GM23248 (cell line): Measurements from ENCODE around the gene WIPF2. TPM values are rescaled to one million over a fixed set of nuclear protein-coding genes. Genes with fewer than 3 reads are reported as not detected.

Source experiments
- DNase-seq: peaks from one replicate; pipeline ENCODE4 v3.0.0-alpha.2; 2015
- H2AFZ ChIP-seq: fragments of 200-600 bp; sonication (generic); 2 replicates; pipeline ENCODE4 v1.6.1; 2016; ENCODE audit warnings: antibody characterized with exemption
- H3F3A ChIP-seq: fragments of 200-600 bp; sonication (generic); 2 replicates; pipeline ENCODE4 v1.6.1; 2016; ENCODE audit warnings: mild to moderate bottlenecking, antibody characterized with exemption, mixed run types; ENCODE audit not compliant: insufficient read depth
- H3K27ac ChIP-seq: fragments of 200-600 bp; sonication (generic); 2 replicates; pipeline ENCODE4 v1.5.1; 2016; ENCODE audit warnings: mild to moderate bottlenecking
- H3K27me3 ChIP-seq: fragments of 200-600 bp; sonication (generic); replicated peaks from 2 replicates; pipeline ENCODE4 v1.6.1; 2016; ENCODE audit warnings: mild to moderate bottlenecking; ENCODE audit not compliant: insufficient read depth
- H3K36me3 ChIP-seq: fragments of 200-600 bp; sonication (generic); 2 replicates; pipeline ENCODE4 v1.6.1; 2016; ENCODE audit warnings: low read depth, mild to moderate bottlenecking
- H3K4me1 ChIP-seq: fragments of 200-600 bp; sonication (generic); 2 replicates; pipeline ENCODE4 v1.6.1; 2016; ENCODE audit warnings: mild to moderate bottlenecking; ENCODE audit not compliant: insufficient read depth
- H3K4me2 ChIP-seq: fragments of 200-600 bp; sonication (generic); one replicate; pipeline ENCODE4 v1.6.1; 2016; ENCODE audit warnings: mild to moderate bottlenecking; ENCODE audit not compliant: unreplicated experiment
- H3K4me3 ChIP-seq: fragments of 200-600 bp; sonication (generic); 2 replicates; pipeline ENCODE4 v1.5.1; 2016; ENCODE audit warnings: mild to moderate bottlenecking
- H3K79me2 ChIP-seq: fragments of 200-600 bp; sonication (generic); 2 replicates; pipeline ENCODE4 v1.6.1; 2016; ENCODE audit warnings: mild to moderate bottlenecking; ENCODE audit not compliant: insufficient read depth
- H3K9ac ChIP-seq: fragments of 200-600 bp; sonication (generic); 2 replicates; pipeline ENCODE4 v1.6.1; 2016; ENCODE audit warnings: mild to moderate bottlenecking
- H3K9me2 ChIP-seq: fragments of 200-600 bp; sonication (generic); 2 replicates; pipeline ENCODE4 v1.6.1; 2016; ENCODE audit warnings: mixed run types, mild to moderate bottlenecking, moderate library complexity; ENCODE audit not compliant: insufficient read depth
- H3K9me3 ChIP-seq: fragments of 200-600 bp; sonication (generic); one replicate; pipeline ENCODE4 v1.6.1; 2017; ENCODE audit warnings: low read depth
- H4K20me1 ChIP-seq: fragments of 200-600 bp; sonication (generic); 2 replicates; pipeline ENCODE4 v1.6.0; 2016; ENCODE audit not compliant: insufficient read depth
- EZH2 ChIP-seq: fragments of 200-600 bp; sonication (generic); IDR thresholded peaks from 2 replicates; pipeline ENCODE4 v1.6.1; 2018; ENCODE audit warnings: antibody characterized with exemption, mild to moderate bottlenecking; ENCODE audit not compliant: insufficient read depth, poor library complexity, severe bottlenecking
- EZH2phosphoT487 ChIP-seq: fragments of 200-600 bp; sonication (generic); IDR thresholded peaks from 2 replicates; pipeline ENCODE4 v1.6.1; 2018; ENCODE audit warnings: antibody characterized with exemption, moderate library complexity, mild to moderate bottlenecking, low read depth; ENCODE audit not compliant: insufficient read depth
- WGBS, 2 experiments: methylation state at CpG; one replicate each; pipeline ENCODE4 v1.1.6; 2015 to 2017; ENCODE audit warnings: low lambda C conversion rate in 2 of 2, low coverage in 1 of 2; ENCODE audit errors: missing lambda C conversion rate in 2 of 2; 5-methylcytosine and 5-hydroxymethylcytosine counted together
- in situ Hi-C: fragments of 300-500 bp; cut with MboI; formaldehyde crosslinking; loops from 2 replicates; pipeline ENCODE4 v1.15.0; 2020
- polyA plus RNA-seq: library from polyadenylated mRNA; unstranded; fragments of >200 nt; fragmentation: Nextera tagmentation; extraction: Ambion mirVana; gene quantifications from 2 replicates; pipeline ENCODE4 v1.2.1, GENCODE V29; 2016
- total RNA-seq: library from RNA; depleted of rRNA; stranded (reverse); fragments of >200 nt; shearing (Covaris generic); gene quantifications from 2 replicates; pipeline ENCODE4 v1.2.3, GENCODE V29; 2014; rRNA removed

The WIPF2 gene
- total RNA-seq (5.9 and 6.2 TPM in 2 replicates), polyA plus RNA-seq (20.5 and 21.5 TPM in 2 replicates)

GRCh38 chr17:40218740-40219593 is at the start of gene WIPF2:
WIPF2 (plus strand) TSS chr17:40219304; CDS start chr17:40256460, 37,156 bp downstream.
- Histone ChIP-seq H3F3A (peaks cover 5% of the 10 kb centered on the region), H3K36me3 (no peaks in the 10 kb centered on the region), H3K4me2 (peak within 1 kb of the TSS; percentile 89), H3K27me3 (no peaks in the 10 kb centered on the region), H3K27ac (peak within 1 kb of the TSS; percentile 88), H3K9me2 (no peaks in the 10 kb centered on the region), H3K9me3 (no peaks in the 10 kb centered on the region), H3K4me3 (peak within 1 kb of the TSS; percentile 95), H3K9ac (peak within 1 kb of the TSS; percentile 80), H2AFZ (peak within 1 kb of the TSS; percentile 94), H3K4me1 (peaks cover 4% of the 10 kb centered on the region; the same call in 1 of the 2 replicates), H4K20me1 (no peaks in the 10 kb centered on the region), H3K79me2 (peaks cover 38% of the 10 kb centered on the region)
- WGBS, 2 experiments = 1 to 2% methylated on average over 39 to 59 of the region's 59 CpGs
- no peak for TF ChIP-seq EZH2
- in situ Hi-C loops = no loop called here
- DNase-seq = peak; percentile 98

- DNase-seq = no peak
- 96 to 100% methylated on average over 2 of the region's 2 CpGs for WGBS, 2 experiments
- no peaks in the 10 kb centered on the region for H4K20me1 ChIP-seq
- no peak for TF ChIP-seq EZH2phosphoT487
- no peak for TF ChIP-seq EZH2
- H3K4me1 ChIP-seq = no peaks in the 10 kb centered on the region
- no peak overlapping the region for H3K4me3 ChIP-seq
- H3K27me3 ChIP-seq = no peaks in the 10 kb centered on the region
- no peaks in the 10 kb centered on the region for H3K9me3 ChIP-seq
- H3K79me2 ChIP-seq = peaks cover 15% of the 10 kb centered on the region
- no peak overlapping the region for H3K27ac ChIP-seq
- no peak overlapping the region for H3K9ac ChIP-seq
- H3K36me3 ChIP-seq = peaks cover 65% of the 10 kb centered on the region
- no peak overlapping the region for H2AFZ ChIP-seq
- H3F3A ChIP-seq = peaks cover 44% of the 10 kb centered on the region
- in situ Hi-C loops = no loop called here
- no peak overlapping the region for H3K4me2 ChIP-seq
- H3K9me2 ChIP-seq = no peaks in the 10 kb centered on the region
Observed at GRCh38 chr17:40170325-40170724, 48.8 kb upstream of the WIPF2 start.

GRCh38 chr17:40171750-40172149 is 47.4 kb upstream of the WIPF2 start:
- peaks cover 41% of the 10 kb centered on the region for H3F3A ChIP-seq
- H3K4me3 ChIP-seq = no peak overlapping the region
- H3K9me3 ChIP-seq = no peaks in the 10 kb centered on the region
- no peak overlapping the region for H3K27ac ChIP-seq
- peak; percentile 42 for DNase-seq
- H3K4me1 ChIP-seq = peaks cover under 1% of the 10 kb centered on the region
- H3K79me2 ChIP-seq = 0 out of 2 replicates have a peak, but pooled peaks cover 2% of the 10 kb centered on the region
- WGBS, 2 experiments = 88 to 89% methylated on average over 1 of the region's 1 CpG
- H2AFZ ChIP-seq = no peak overlapping the region
- peaks cover 54% of the 10 kb centered on the region for H3K36me3 ChIP-seq
- H3K27me3 ChIP-seq = no peaks in the 10 kb centered on the region
- in situ Hi-C loops = no loop called here
- TF ChIP-seq EZH2 = no peak
- TF ChIP-seq EZH2phosphoT487 = no peak
- no peak overlapping the region; the same call in 1 of the 2 replicates for H3K9ac ChIP-seq
- no peak overlapping the region for H3K4me2 ChIP-seq
- no peaks in the 10 kb centered on the region for H3K9me2 ChIP-seq
- no peaks in the 10 kb centered on the region for H4K20me1 ChIP-seq

GRCh38 chr17:40173091-40173777 is 45.9 kb upstream of the WIPF2 start:
- H3K27ac ChIP-seq = no peak overlapping the region
- peaks cover 40% of the 10 kb centered on the region for H3K36me3 ChIP-seq

More at GRCh38 chr17:40173091-40173777, 45.9 kb upstream of the WIPF2 start:
- 97 to 99% methylated on average over 4 of the region's 4 CpGs for WGBS, 2 experiments
- Histone ChIP-seq H2AFZ (no peak overlapping the region), H3K9ac (no peak overlapping the region), H3K4me1 (peaks cover 4% of the 10 kb centered on the region), H3K4me2 (no peak overlapping the region), H3K9me3 (no peaks in the 10 kb centered on the region), H3K4me3 (no peak overlapping the region), H3K27me3 (no peaks in the 10 kb centered on the region), H3K79me2 (no peaks in the 10 kb centered on the region), H3K9me2 (no peaks in the 10 kb centered on the region), H3F3A (peaks cover 26% of the 10 kb centered on the region), H4K20me1 (no peaks in the 10 kb centered on the region)
- TF ChIP-seq EZH2 (no peak), EZH2phosphoT487 (no peak)
- no peak for DNase-seq
- in situ Hi-C loops = no loop called here
